Mesendoderm (in vitro differentiated cells): ENCODE measurements around the gene NPTX2.

Source experiments
- DNase-seq: peaks from one replicate; pipeline ENCODE4 v3.0.0; 2013
- H2AK5ac ChIP-seq: 2 replicates; pipeline ENCODE4 v1.6.1; 2013; ENCODE audit warnings: low read length, inconsistent platforms
- H2BK120ac ChIP-seq: 2 replicates; pipeline ENCODE4 v1.6.1; 2013; ENCODE audit warnings: low read depth, mild to moderate bottlenecking, low read length, moderate library complexity, mixed read lengths
- H2BK15ac ChIP-seq: replicated peaks from 2 replicates; pipeline ENCODE4 v1.6.1; 2013; ENCODE audit warnings: low read depth, mild to moderate bottlenecking, moderate library complexity
- H2BK5ac ChIP-seq: 2 replicates; pipeline ENCODE4 v1.6.1; 2013; ENCODE audit warnings: low read length, inconsistent platforms
- H3K18ac ChIP-seq: 2 replicates; pipeline ENCODE4 v1.6.1; 2013; ENCODE audit warnings: mild to moderate bottlenecking, low read length, mixed read lengths
- H3K23ac ChIP-seq: one replicate; pipeline ENCODE4 v1.6.1; 2013; ENCODE audit warnings: low read length
- H3K27ac ChIP-seq: 2 replicates; pipeline ENCODE4 v1.5.1; 2013; ENCODE audit warnings: low read depth, mild to moderate bottlenecking, inconsistent platforms, low read length, moderate library complexity
- H3K27me3 ChIP-seq: 2 replicates; pipeline ENCODE4 v1.6.1; 2013; ENCODE audit warnings: low read length, control low read depth, mild to moderate bottlenecking, inconsistent platforms; ENCODE audit not compliant: insufficient read depth, poor library complexity
- H3K36me3 ChIP-seq: 2 replicates; pipeline ENCODE4 v1.6.1; 2013; ENCODE audit warnings: low read length, inconsistent platforms; ENCODE audit not compliant: control insufficient read depth, insufficient read depth
- H3K4ac ChIP-seq: one replicate; pipeline ENCODE4 v1.6.1; 2013; ENCODE audit warnings: low read depth, mild to moderate bottlenecking, low read length, moderate library complexity
- H3K4me1 ChIP-seq: 2 replicates; pipeline ENCODE4 v1.6.1; 2013; ENCODE audit warnings: low read depth, low read length, inconsistent platforms; ENCODE audit not compliant: control insufficient read depth
- H3K4me2 ChIP-seq: 2 replicates; pipeline ENCODE4 v1.6.1; 2013; ENCODE audit warnings: low read length
- H3K4me3 ChIP-seq: 2 replicates; pipeline ENCODE4 v1.5.1; 2013; ENCODE audit warnings: mild to moderate bottlenecking, low read length
- H3K56ac ChIP-seq: one replicate; pipeline ENCODE4 v1.6.1; 2013; ENCODE audit warnings: low read length
- H3K79me1 ChIP-seq: 2 replicates; pipeline ENCODE4 v1.6.1; 2013; ENCODE audit warnings: low read length, inconsistent platforms
- H3K79me2 ChIP-seq: 2 replicates; pipeline ENCODE4 v1.6.1; 2013; ENCODE audit warnings: mild to moderate bottlenecking, low read length; ENCODE audit not compliant: control insufficient read depth, insufficient read depth
- H3K9ac ChIP-seq: 2 replicates; pipeline ENCODE4 v1.6.1; 2013; ENCODE audit warnings: low read length, inconsistent platforms
- H4K5ac ChIP-seq: one replicate; pipeline ENCODE4 v1.6.1; 2013; ENCODE audit warnings: low read length
- H4K8ac ChIP-seq: one replicate; pipeline ENCODE4 v1.6.1; 2013; ENCODE audit warnings: low read depth, mild to moderate bottlenecking, control low read depth, low read length, moderate library complexity
- WGBS: extraction: QIAGEN DNeasy Blood & Tissue Kit; methylation state at CpG from one replicate; pipeline ENCODE4 v1.1.7; 2013; ENCODE audit warnings: low lambda C conversion rate, missing lambda C conversion rate; ENCODE audit not compliant: insufficient coverage; ENCODE audit errors: extremely low coverage; 5-methylcytosine and 5-hydroxymethylcytosine counted together

NPTX2 gene

GRCh38 chr7:98640375-98640774 lies 23.3 kb downstream of the NPTX2 start:
- no peaks in the 10 kb centered on the region for H3K79me2 ChIP-seq
- no peak overlapping the region for H2BK120ac ChIP-seq
- no peak overlapping the region for H4K5ac ChIP-seq
- no peak overlapping the region for H3K9ac ChIP-seq
- H4K8ac ChIP-seq, result no peak overlapping the region
- H3K23ac ChIP-seq, result no peak overlapping the region
- DNase-seq, result no peak
- H3K4me2 ChIP-seq, result no peak overlapping the region
- no peaks in the 10 kb centered on the region for H3K4me1 ChIP-seq
- no peaks in the 10 kb centered on the region for H3K36me3 ChIP-seq
- no peak overlapping the region for H2BK15ac ChIP-seq
- H3K18ac ChIP-seq, result no peak overlapping the region
- H3K56ac ChIP-seq, result no peak overlapping the region
- no peaks in the 10 kb centered on the region for H3K27me3 ChIP-seq
- no peak overlapping the region for H2AK5ac ChIP-seq
- H3K27ac ChIP-seq, result no peak overlapping the region
- H3K4ac ChIP-seq, result no peak overlapping the region
- H2BK5ac ChIP-seq, result no peak overlapping the region
- H3K79me1 ChIP-seq, result no peaks in the 10 kb centered on the region
- no CpG with 5 or more reads among the region's 9 CpGs for WGBS
- no peak overlapping the region for H3K4me3 ChIP-seq

GRCh38 chr7:98641646-98642500 lies 24.8 kb downstream of the NPTX2 start:
- Histone ChIP-seq H3K79me1 (no peaks in the 10 kb centered on the region), H3K4ac (no peak overlapping the region), H4K5ac (no peak overlapping the region), H3K27me3 (no peaks in the 10 kb centered on the region), H2AK5ac (no peak overlapping the region), H3K4me1 (no peaks in the 10 kb centered on the region), H3K27ac (no peak overlapping the region), H3K23ac (no peak overlapping the region), H3K56ac (no peak overlapping the region), H3K36me3 (no peaks in the 10 kb centered on the region), H2BK15ac (no peak overlapping the region), H3K4me3 (no peak overlapping the region), H2BK120ac (no peak overlapping the region), H3K9ac (no peak overlapping the region), H4K8ac (no peak overlapping the region), H2BK5ac (no peak overlapping the region), H3K4me2 (no peak overlapping the region), H3K18ac (no peak overlapping the region), H3K79me2 (no peaks in the 10 kb centered on the region)
- no CpG with 5 or more reads among the region's 15 CpGs for WGBS
- peak; percentile 54 for DNase-seq

- no peak overlapping the region for H4K8ac ChIP-seq
- no peaks in the 10 kb centered on the region for H3K36me3 ChIP-seq
- no peak overlapping the region for H3K4ac ChIP-seq
- H3K23ac ChIP-seq, result no peak overlapping the region
- no peaks in the 10 kb centered on the region for H3K27me3 ChIP-seq
- H4K5ac ChIP-seq, result no peak overlapping the region
- no peak for DNase-seq
- no peak overlapping the region for H2BK5ac ChIP-seq
- no peak overlapping the region for H3K4me2 ChIP-seq
- H3K27ac ChIP-seq, result no peak overlapping the region
- H3K79me1 ChIP-seq, result no peaks in the 10 kb centered on the region
- WGBS, result no CpG with 5 or more reads among the region's 3 CpGs
- H3K9ac ChIP-seq, result no peak overlapping the region
- H3K56ac ChIP-seq, result no peak overlapping the region
- H2BK15ac ChIP-seq, result no peak overlapping the region
- no peaks in the 10 kb centered on the region for H3K79me2 ChIP-seq
- no peak overlapping the region for H2AK5ac ChIP-seq
- H2BK120ac ChIP-seq, result no peak overlapping the region
- no peaks in the 10 kb centered on the region for H3K4me1 ChIP-seq
- H3K4me3 ChIP-seq, result no peak overlapping the region
- no peak overlapping the region for H3K18ac ChIP-seq
Measured at GRCh38 chr7:98643236-98643985, 26.3 kb downstream of the NPTX2 start.

- Histone ChIP-seq H2BK15ac (no peak overlapping the region), H3K23ac (no peak overlapping the region), H2BK120ac (no peak overlapping the region), H3K4ac (no peak overlapping the region), H3K9ac (no peak overlapping the region), H4K8ac (no peak overlapping the region), H3K4me1 (no peaks in the 10 kb centered on the region), H3K4me3 (no peak overlapping the region), H3K27ac (no peak overlapping the region), H2BK5ac (no peak overlapping the region), H3K4me2 (no peak overlapping the region), H3K79me2 (no peaks in the 10 kb centered on the region), H2AK5ac (no peak overlapping the region), H3K18ac (no peak overlapping the region), H3K36me3 (no peaks in the 10 kb centered on the region), H3K56ac (no peak overlapping the region), H3K79me1 (no peaks in the 10 kb centered on the region), H3K27me3 (no peaks in the 10 kb centered on the region), H4K5ac (no peak overlapping the region)
- no CpG with 5 or more reads among the region's 2 CpGs for WGBS
- DNase-seq, result no peak
Measured at GRCh38 chr7:98646465-98646864, 29.4 kb downstream of the NPTX2 start.

- no peak overlapping the region for H2BK5ac ChIP-seq
- H4K5ac ChIP-seq, result no peak overlapping the region
- H3K4me1 ChIP-seq, result no peaks in the 10 kb centered on the region
- H3K4me2 ChIP-seq, result no peak overlapping the region
- H3K4ac ChIP-seq, result no peak overlapping the region
- DNase-seq, result no peak
- H3K23ac ChIP-seq, result no peak overlapping the region
- H3K9ac ChIP-seq, result no peak overlapping the region
- no peak overlapping the region for H2AK5ac ChIP-seq
- H3K79me2 ChIP-seq, result no peaks in the 10 kb centered on the region
- no peaks in the 10 kb centered on the region for H3K79me1 ChIP-seq
- H2BK15ac ChIP-seq, result no peak overlapping the region
- no peak overlapping the region for H3K27ac ChIP-seq
- no peaks in the 10 kb centered on the region for H3K36me3 ChIP-seq
- H3K18ac ChIP-seq, result no peak overlapping the region
- no peak overlapping the region for H4K8ac ChIP-seq
- no peak overlapping the region for H3K56ac ChIP-seq
- no peak overlapping the region for H2BK120ac ChIP-seq
- no peak overlapping the region for H3K4me3 ChIP-seq
- no peaks in the 10 kb centered on the region for H3K27me3 ChIP-seq
- no CpG with 5 or more reads among the region's 4 CpGs for WGBS
Measured at GRCh38 chr7:98647326-98647725, 30.2 kb downstream of the NPTX2 start.
